Stimulated activated CD4-positive, alpha-beta T cell treated with anti-CD3 and anti-CD28 coated beads, Interleukin-15, amount 100 ng/mL, for 24 hours (primary cell): Measurements from ENCODE around the gene KDM1B.

ENCODE experiments used
- DNase-seq: peaks from one replicate; pipeline ENCODE4 v3.0.0-alpha.2; 2020

KDM1B gene

GRCh38 chr6:18264219-18264922 lies 109.1 kb downstream of the KDM1B start, which contains the start of gene DEK:
Gene DEK (minus strand): TSS chr6:18264530. CDS start chr6:18263987, 543 bp downstream.
- DNase-seq: peak; percentile 89

GRCh38 chr6:18264923-18265377 lies 109.7 kb downstream of the KDM1B start:
- no peak for DNase-seq

GRCh38 chr6:18265787-18266522 lies 110.7 kb downstream of the KDM1B start:
- DNase-seq: no peak

- DNase-seq: no peak
Measured at GRCh38 chr6:18266523-18266912, 111.3 kb downstream of the KDM1B start.

- no peak for DNase-seq
Measured at GRCh38 chr6:18268066-18268465, 112.8 kb downstream of the KDM1B start.

- DNase-seq: no peak
Measured at GRCh38 chr6:18269253-18269652, 114.0 kb downstream of the KDM1B start.

- no peak for DNase-seq
Measured at GRCh38 chr6:18269717-18270116, 114.5 kb downstream of the KDM1B start.

GRCh38 chr6:18270216-18270615 lies 115.0 kb downstream of the KDM1B start:
- no peak for DNase-seq
